ENCODE results near the gene CINP.

- TF ChIP-seq POLR2A (IDR thresholded peaks at IDR 0.05) (no peak), CTCF (IDR thresholded peaks at IDR 0.05) (no peak)
These were observed 41.8 kb downstream of the CINP start for GRCh38 chr14:102320671-102321455.
